Stomach (tissue), 9 donors: ENCODE results near the gene PTGES3L. TPM values are rescaled to one million over a fixed set of nuclear protein-coding genes. Genes with fewer than 3 reads are reported as not detected.

Experiments used
- DNase-seq, 2 donors: peaks; one replicate each; pipeline versions ENCODE4 v3.0.0 to v3.0.0-alpha.2; 2013 to 2019
- H3K27ac ChIP-seq, 5 donors: fragments of 200-600 bp in 4 of 5; sonication (generic) in 4 of 5; one replicate each; pipeline ENCODE4 v1.5.1; 2013 to 2019; ENCODE audit warnings: mild to moderate bottlenecking in 1 of 5, moderate library complexity in 1 of 5
- H3K27me3 ChIP-seq, 3 donors: fragments of 200-600 bp; sonication (generic); one replicate each; pipeline ENCODE4 v1.5.1; 2017 to 2019; ENCODE audit warnings: mixed run types in 1 of 3
- H3K36me3 ChIP-seq, 4 donors: fragments of 200-600 bp; sonication (generic); 1 replicate in 3 of 4; 2 replicates in 1 of 4; pipeline ENCODE4 v1.5.1; 2016 to 2019
- H3K4me1 ChIP-seq, 4 donors: fragments of 200-600 bp; sonication (generic); one replicate each; pipeline ENCODE4 v1.5.1; 2016 to 2019
- H3K4me3 ChIP-seq, 4 donors: fragments of 200-600 bp; sonication (generic) in 3 of 4; one replicate each; pipeline ENCODE4 v1.5.1; 2016 to 2019; ENCODE audit warnings: mild to moderate bottlenecking in 1 of 4
- H3K9me3 ChIP-seq, 4 donors: fragments of 200-600 bp; sonication (generic); one replicate each; pipeline ENCODE4 v1.5.1; 2016 to 2019
- POLR2A ChIP-seq, 4 donors: fragments of 450-650 bp; IDR thresholded peaks; one replicate each; pipeline ENCODE4 v1.6.1; 2016; ENCODE audit warnings: antibody characterized with exemption in 4 of 4, control low read depth in 2 of 4, mild to moderate bottlenecking in 1 of 4, moderate library complexity in 1 of 4
- POLR2AphosphoS5 ChIP-seq, 3 donors: sonication (generic); formaldehyde crosslinking; IDR thresholded peaks; one replicate each; pipeline ENCODE4 v1.6.1; 2016; ENCODE audit warnings: antibody characterized with exemption in 3 of 3
- WGBS, 5 donors: extraction: QIAGEN DNeasy Blood & Tissue Kit in 3 of 5; methylation state at CpG; one replicate each; pipeline versions ENCODE4 v1.1.5 to v1.1.7; 2013 to 2018; 5-methylcytosine and 5-hydroxymethylcytosine counted together
- intact Hi-C: fragments of 100-400 bp; cut with DNase I; formaldehyde crosslinking; loops from one replicate; pipeline ENCODE4 v1.15.1; 2023; ENCODE audit warnings: low total_unique reads
- polyA plus RNA-seq, 3 donors: library from polyadenylated mRNA; stranded (reverse); fragments of 200-250 nt; gene quantifications; one replicate each; pipeline ENCODE4 v1.2.3, GENCODE V29; 2013
- small RNA-seq, 4 donors: library from RNA; depleted of rRNA; stranded (forward); fragments of <200 nt; gene quantifications; one replicate each; pipeline ENCODE3, GENCODE V24; 2016
- total RNA-seq, 5 donors: library from RNA; depleted of rRNA; stranded (reverse); fragments of >200 nt; gene quantifications; one replicate each; pipeline versions ENCODE4 v1.1.0 to v1.2.3, GENCODE V29; 2014 to 2016
- donor health status: healthy with polysubstance abuse.
- donor health status: Bipolar disorder and iron deficiency.
- donor health status: healthy.

Gene PTGES3L
- total and polyA plus RNA-seq, 8 donors = 1.3 to 9.8 (median 3.6) TPM; not detected in 3

GRCh38 chr17:42918902-42919521 lies 60.9 kb downstream of the PTGES3L start:
- Histone ChIP-seq H3K4me1 (peaks cover 17 to 50% (median 34%) of the 10 kb centered on the region in 4 donors), H3K36me3 (no peaks in the 10 kb centered on the region), H3K27ac (peak overlapping the region in 4 of 5 donors; percentile 2 to 60 (median 35)), H3K4me3 (no peak overlapping the region), H3K27me3 (no peaks in the 10 kb centered on the region), H3K9me3 (no peaks in the 10 kb centered on the region)
- no peak for TF ChIP-seq POLR2A (IDR thresholded peaks at IDR 0.05)
- peak in 1 of 3 donors; percentile 10 for TF ChIP-seq POLR2AphosphoS5 (IDR thresholded peaks at IDR 0.05)
- 19 to 36% (median 22%) methylated on average over 3 of the region's 3 CpGs for WGBS, 5 donors
- peak; percentile 41 to 44 for DNase-seq
- intact Hi-C loops = no loop called here

Small RNA genes within 50 kb of the gene (small RNA-seq; reads per million reads assigned to genes)
- 0 to 0.27 (median 0) reads per million in 4 donors for gene AARSD1
- 0 to 0.10 (median 0) reads per million in 4 donors for gene RF00561

Other genes with a start within 250 kb of the PTGES3L start
- 100 to 1,000 TPM in 1 of 5 donors, 10 to 100 TPM in 4; 28.1 to 512 (median 35.6) TPM for gene EZH1, start 235.0 kb downstream of the PTGES3L start, total RNA-seq
- 10 to 100 TPM in 1 of 3 donors, 1 to 10 TPM in 2; 6.3 to 16.0 (median 6.7) TPM for gene EZH1, start 235.0 kb downstream of the PTGES3L start, polyA plus RNA-seq
- gene RAMP2, start 218.9 kb downstream of the PTGES3L start, total RNA-seq = 10 to 100 TPM in 2 of 5 donors, not detected in 3; 10.4 to 15.2 TPM
- 10 to 100 TPM in 2 of 3 donors, 1 to 10 TPM in 1; 8.6 to 20.0 (median 19.2) TPM for gene RAMP2, start 218.9 kb downstream of the PTGES3L start, polyA plus RNA-seq
- 10 to 100 TPM in 3 of 5 donors, 1 to 10 TPM in 2; 4.1 to 66.5 (median 12.9) TPM for gene VPS25, start 206.6 kb downstream of the PTGES3L start, total RNA-seq
- 10 to 100 TPM; 71.8 to 79.6 (median 75.5) TPM for gene VPS25, start 206.6 kb downstream of the PTGES3L start, polyA plus RNA-seq
- gene WNK4, start 199.5 kb downstream of the PTGES3L start, total RNA-seq = 10 to 100 TPM in 2 of 5 donors, 1 to 10 TPM in 3; 1.1 to 30.4 (median 4.9) TPM
- gene WNK4, start 199.5 kb downstream of the PTGES3L start, polyA plus RNA-seq = 1 to 10 TPM; 1.1 to 1.7 (median 1.3) TPM
- gene COA3, start 181.4 kb downstream of the PTGES3L start, total RNA-seq = 100 to 1,000 TPM in 3 of 5 donors, 10 to 100 TPM in 2; 22.2 to 166 (median 121) TPM
- gene COA3, start 181.4 kb downstream of the PTGES3L start, polyA plus RNA-seq = 100 to 1,000 TPM; 201 to 268 (median 201) TPM
- gene CNTD1, start 181.2 kb downstream of the PTGES3L start, total RNA-seq = 1 to 10 TPM in 2 of 5 donors, under 1 TPM in 1, not detected in 2; 0.29 to 2.2 (median 1.3) TPM
- 1 to 10 TPM; 1.3 to 2.4 (median 1.3) TPM for gene CNTD1, start 181.2 kb downstream of the PTGES3L start, polyA plus RNA-seq
- 100 to 1,000 TPM in 3 of 5 donors, 10 to 100 TPM in 2; 53.1 to 192 (median 124) TPM for gene BECN1, start 155.8 kb downstream of the PTGES3L start, total RNA-seq
- 10 to 100 TPM; 40.3 to 86.1 (median 65.2) TPM for gene BECN1, start 155.8 kb downstream of the PTGES3L start, polyA plus RNA-seq
- 10 to 100 TPM; 26.4 to 74.4 (median 70.0) TPM for gene PSME3, start 146.7 kb downstream of the PTGES3L start, total RNA-seq
- gene PSME3, start 146.7 kb downstream of the PTGES3L start, polyA plus RNA-seq = 10 to 100 TPM; 27.1 to 75.8 (median 61.5) TPM
- 1 to 10 TPM in 1 of 5 donors, under 1 TPM in 2, not detected in 2; 0.87 to 3.0 (median 0.92) TPM for gene AOC2, start 135.5 kb downstream of the PTGES3L start, total RNA-seq
- gene AOC2, start 135.5 kb downstream of the PTGES3L start, polyA plus RNA-seq = under 1 TPM in 2 of 3 donors, not detected in 1; 0.50 to 0.55 TPM
- 10 to 100 TPM; 20.9 to 67.9 (median 42.0) TPM for gene AOC3, start 128.9 kb downstream of the PTGES3L start, total RNA-seq
- 10 to 100 TPM in 1 of 3 donors, 1 to 10 TPM in 2; 6.2 to 46.9 (median 9.3) TPM for gene AOC3, start 128.9 kb downstream of the PTGES3L start, polyA plus RNA-seq
- 1 to 10 TPM in 1 of 5 donors, not detected in 4; 4.0 TPM for gene G6PC1, start 79.3 kb downstream of the PTGES3L start, total RNA-seq
- not detected for gene G6PC1, start 79.3 kb downstream of the PTGES3L start, polyA plus RNA-seq
- gene AARSD1, start 15.6 kb downstream of the PTGES3L start, total RNA-seq = 10 to 100 TPM in 4 of 5 donors, 1 to 10 TPM in 1; 6.4 to 64.0 (median 26.8) TPM
- 10 to 100 TPM; 37.7 to 61.2 (median 56.7) TPM for gene AARSD1, start 15.6 kb downstream of the PTGES3L start, polyA plus RNA-seq
- 10 to 100 TPM; 12.9 to 51.6 (median 15.2) TPM for gene RUNDC1, start 485 bp upstream of the PTGES3L start, total RNA-seq
- gene RUNDC1, start 485 bp upstream of the PTGES3L start, polyA plus RNA-seq = 1 to 10 TPM; 5.8 to 7.1 (median 6.6) TPM
- gene RPL27, start 18.3 kb upstream of the PTGES3L start, total RNA-seq = 1,000 to 10,000 TPM in 3 of 5 donors, 100 to 1,000 TPM in 2; 251 to 1,639 (median 1,099) TPM
- gene RPL27, start 18.3 kb upstream of the PTGES3L start, polyA plus RNA-seq = 1,000 to 10,000 TPM; 2,693 to 4,199 (median 4,058) TPM
- gene IFI35, start 26.7 kb upstream of the PTGES3L start, total RNA-seq = 100 to 1,000 TPM in 1 of 5 donors, 10 to 100 TPM in 2, 1 to 10 TPM in 2; 4.0 to 145 (median 19.5) TPM
- 10 to 100 TPM; 37.6 to 53.0 (median 46.4) TPM for gene IFI35, start 26.7 kb upstream of the PTGES3L start, polyA plus RNA-seq
- gene VAT1, start 42.3 kb upstream of the PTGES3L start, total RNA-seq = 10 to 100 TPM in 4 of 5 donors, 1 to 10 TPM in 1; 8.2 to 71.7 (median 55.8) TPM
- 10 to 100 TPM; 26.5 to 73.6 (median 65.7) TPM for gene VAT1, start 42.3 kb upstream of the PTGES3L start, polyA plus RNA-seq
- gene RND2, start 45.2 kb upstream of the PTGES3L start, total RNA-seq = 1 to 10 TPM in 3 of 5 donors, under 1 TPM in 1, not detected in 1; 0.37 to 5.8 (median 2.1) TPM
- 1 to 10 TPM in 2 of 3 donors, under 1 TPM in 1; 0.50 to 1.2 (median 1.2) TPM for gene RND2, start 45.2 kb upstream of the PTGES3L start, polyA plus RNA-seq
- 10 to 100 TPM; 13.0 to 47.5 (median 25.8) TPM for gene BRCA1, start 145.3 kb upstream of the PTGES3L start, total RNA-seq
- gene BRCA1, start 145.3 kb upstream of the PTGES3L start, polyA plus RNA-seq = 1 to 10 TPM; 2.0 to 2.3 (median 2.1) TPM
- gene NBR1, start 191.1 kb upstream of the PTGES3L start, total RNA-seq = 100 to 1,000 TPM in 1 of 5 donors, 10 to 100 TPM in 4; 29.0 to 107 (median 46.7) TPM
- gene NBR1, start 191.1 kb upstream of the PTGES3L start, polyA plus RNA-seq = 10 to 100 TPM; 25.4 to 42.5 (median 30.4) TPM
- 10 to 100 TPM in 2 of 5 donors, 1 to 10 TPM in 2, not detected in 1; 4.0 to 82.3 (median 28.2) TPM for gene TMEM106A, start 231.8 kb upstream of the PTGES3L start, total RNA-seq
- 1 to 10 TPM in 2 of 3 donors, under 1 TPM in 1; 0.85 to 1.9 (median 1.8) TPM for gene TMEM106A, start 231.8 kb upstream of the PTGES3L start, polyA plus RNA-seq
- gene CCDC200, start 248.5 kb upstream of the PTGES3L start, total RNA-seq = under 1 TPM in 1 of 5 donors, not detected in 4; 0.55 TPM
- gene CCDC200, start 248.5 kb upstream of the PTGES3L start, polyA plus RNA-seq = not detected